HG02852 (cell line): ENCODE measurements around the gene NCK2.
A peak's percentile ranks its signal among the peaks of the same experiment; 100 is the strongest.

Source experiments
- ATAC-seq: cut with Tn5 transposase; IDR thresholded peaks from one replicate; pipeline ENCODE4 v1.9.1; 2021; ENCODE audit warnings: mild to moderate bottlenecking, moderate library complexity; ENCODE audit not compliant: unreplicated experiment

Gene NCK2

GRCh38 chr2:105808423-105809096, 63.8 kb downstream of the NCK2 start:
- ATAC-seq = no peak

- peak; percentile 47 for ATAC-seq
These were observed 64.4 kb downstream of the NCK2 start for GRCh38 chr2:105809097-105809473.

GRCh38 chr2:105809723-105810122, 65.0 kb downstream of the NCK2 start:
- no peak for ATAC-seq

GRCh38 chr2:105812180-105813044, 67.7 kb downstream of the NCK2 start:
- ATAC-seq = peak; percentile 92

GRCh38 chr2:105813045-105813315, 68.3 kb downstream of the NCK2 start:
- ATAC-seq = no peak

GRCh38 chr2:105813405-105813804, 68.7 kb downstream of the NCK2 start:
- no peak for ATAC-seq

GRCh38 chr2:105814291-105814940, 69.7 kb downstream of the NCK2 start:
- ATAC-seq = no peak

GRCh38 chr2:105815401-105815800, 70.7 kb downstream of the NCK2 start:
- no peak for ATAC-seq

GRCh38 chr2:105820151-105820550, 75.4 kb downstream of the NCK2 start:
- no peak for ATAC-seq

GRCh38 chr2:105820691-105821090, 76.0 kb downstream of the NCK2 start:
- ATAC-seq = no peak

GRCh38 chr2:105821428-105822125, 76.9 kb downstream of the NCK2 start:
- ATAC-seq = no peak

GRCh38 chr2:105822186-105822585, 77.5 kb downstream of the NCK2 start:
- peak; percentile 93 for ATAC-seq

- no peak for ATAC-seq
These were observed 79.7 kb downstream of the NCK2 start for GRCh38 chr2:105824446-105824845.

GRCh38 chr2:105827351-105828096, 82.8 kb downstream of the NCK2 start:
- peak; percentile 57 for ATAC-seq

GRCh38 chr2:105828558-105828957, 83.8 kb downstream of the NCK2 start:
- ATAC-seq = no peak

GRCh38 chr2:105834931-105835330, 90.2 kb downstream of the NCK2 start:
- ATAC-seq = peak; percentile 81

- no peak for ATAC-seq
These were observed 91.6 kb downstream of the NCK2 start for GRCh38 chr2:105836341-105836740.

- ATAC-seq = peak; percentile 50
These were observed 92.4 kb downstream of the NCK2 start for GRCh38 chr2:105836840-105837692.

- ATAC-seq = no peak
These were observed 95.1 kb downstream of the NCK2 start for GRCh38 chr2:105839793-105840192.

GRCh38 chr2:105840933-105841332, 96.2 kb downstream of the NCK2 start:
- no peak for ATAC-seq
